HUES64 (cell line): ENCODE data around the gene ANKRD61. TPM values are rescaled to one million over a fixed set of nuclear protein-coding genes. Genes with fewer than 3 reads are reported as not detected.
"Not testable (repeated sequence)": the region's sequence is repeated elsewhere in the genome, so short reads cannot be mapped to it uniquely, and the experiment has no call there.

Source experiments
- H3K27ac ChIP-seq: 2 replicates; pipeline ENCODE4 v1.7.0; 2013; ENCODE audit warnings: low read depth, low read length, inconsistent platforms
- H3K27me3 ChIP-seq: 2 replicates; pipeline ENCODE4 v1.6.1; 2013; ENCODE audit warnings: mild to moderate bottlenecking, low read length; ENCODE audit not compliant: insufficient read depth
- H3K36me3 ChIP-seq: 2 replicates; pipeline ENCODE4 v1.6.1; 2013; ENCODE audit warnings: mild to moderate bottlenecking, low read length; ENCODE audit not compliant: insufficient read depth
- H3K4me1 ChIP-seq: 2 replicates; pipeline ENCODE4 v1.6.1; 2013; ENCODE audit warnings: mild to moderate bottlenecking, low read length, moderate library complexity; ENCODE audit not compliant: insufficient read depth
- H3K4me3 ChIP-seq: 2 replicates; pipeline ENCODE4 v1.5.1; 2013; ENCODE audit warnings: mild to moderate bottlenecking, low read length, moderate library complexity
- H3K9ac ChIP-seq: 2 replicates; pipeline ENCODE4 v1.6.1; 2013; ENCODE audit warnings: mild to moderate bottlenecking, low read depth, low read length
- H3K9me3 ChIP-seq: 2 replicates; pipeline ENCODE4 v1.6.1; 2013; ENCODE audit warnings: low read depth, low read length; ENCODE audit not compliant: insufficient read depth
- WGBS: fragments of 150-250, 120-280 bp; methylation state at CpG from one replicate; pipeline ENCODE4 v1.1.7; 2013; ENCODE audit warnings: missing lambda C conversion rate; 5-methylcytosine and 5-hydroxymethylcytosine counted together
- polyA plus RNA-seq, 2 experiments: library from polyadenylated mRNA; stranded (reverse); fragments of 50-300 nt; gene quantifications; one replicate each; pipeline ENCODE4 v1.2.3, GENCODE V29; 2013

Gene ANKRD61
- polyA plus RNA-seq (2013, experiment 1 of 2): 0.15 TPM
- polyA plus RNA-seq (2013, experiment 2 of 2): 0.25 TPM

- Histone ChIP-seq H3K36me3 (peaks cover 85% of the 10 kb centered on the region), H3K4me3 (no peak within 1 kb of the TSS), H3K27ac (no peak within 1 kb of the TSS), H3K9me3 (no peaks in the 10 kb centered on the region), H3K9ac (no peak within 1 kb of the TSS), H3K4me1 (no peaks in the 10 kb centered on the region), H3K27me3 (no peaks in the 10 kb centered on the region)
- 95% methylated on average over 2 of the region's 2 CpGs for WGBS
Observed at GRCh38 chr7:6030988-6031387, at the start of gene ANKRD61. TSS of gene ANKRD61 (plus strand) at chr7:6031376. CDS start at chr7:6031376, 0 bp downstream.

GRCh38 chr7:5987061-5987460 lies 44.1 kb upstream of the ANKRD61 start:
- H3K4me3 ChIP-seq, H3K9me3 ChIP-seq, H3K9ac ChIP-seq, H3K27ac ChIP-seq, H3K4me1 ChIP-seq, H3K27me3 ChIP-seq: not testable (repeated sequence)
- WGBS: 94% methylated on average over 15 of the region's 15 CpGs
- peaks cover 47% of the 10 kb centered on the region for H3K36me3 ChIP-seq

- Histone ChIP-seq H3K4me1 (no peaks in the 10 kb centered on the region), H3K9ac (no peak overlapping the region), H3K9me3 (no peaks in the 10 kb centered on the region), H3K36me3 (peaks cover 72% of the 10 kb centered on the region), H3K4me3 (no peak overlapping the region), H3K27me3 (no peaks in the 10 kb centered on the region), H3K27ac (no peak overlapping the region)
- 80% methylated on average over 9 of the region's 10 CpGs for WGBS
Observed at GRCh38 chr7:5997210-5997808, 33.9 kb upstream of the ANKRD61 start.

- WGBS: 83% methylated on average over 4 of the region's 4 CpGs
- H3K27ac ChIP-seq: no peak overlapping the region
- H3K36me3 ChIP-seq: peaks cover 38% of the 10 kb centered on the region
- H3K9ac ChIP-seq: no peak overlapping the region
- no peaks in the 10 kb centered on the region for H3K9me3 ChIP-seq
- no peaks in the 10 kb centered on the region for H3K27me3 ChIP-seq
- no peaks in the 10 kb centered on the region for H3K4me1 ChIP-seq
- H3K4me3 ChIP-seq: no peak overlapping the region
Observed at GRCh38 chr7:6007386-6007785, 23.8 kb upstream of the ANKRD61 start.

GRCh38 chr7:6007835-6008590 lies 23.2 kb upstream of the ANKRD61 start:
- H3K4me1 ChIP-seq, H3K9me3 ChIP-seq, H3K27ac ChIP-seq, H3K27me3 ChIP-seq: not testable (repeated sequence)
- H3K4me3 ChIP-seq: peak overlapping the region; percentile 85
- peaks cover 39% of the 10 kb centered on the region for H3K36me3 ChIP-seq
- 61% methylated on average over 23 of the region's 27 CpGs for WGBS
- H3K9ac ChIP-seq: peak overlapping the region; percentile 93

GRCh38 chr7:6008668-6009611 lies 22.2 kb upstream of the ANKRD61 start, which contains the start of the genes AIMP2 and PMS2:
TSS of gene AIMP2 (plus strand) at chr7:6009272. CDS start at chr7:6009364, 92 bp downstream.
TSS of gene PMS2 (minus strand) at chr7:6009049. CDS start at chr7:6009019, 30 bp downstream.
- H3K9ac ChIP-seq: peak within 1 kb of the TSS; percentile 98
- H3K4me3 ChIP-seq: peak within 1 kb of the TSS; percentile 85
- H3K36me3 ChIP-seq: peaks cover 38% of the 10 kb centered on the region
- no peaks in the 10 kb centered on the region for H3K4me1 ChIP-seq
- H3K9me3 ChIP-seq: no peaks in the 10 kb centered on the region
- H3K27ac ChIP-seq: peak within 1 kb of the TSS; percentile 99
- no peaks in the 10 kb centered on the region for H3K27me3 ChIP-seq
- WGBS: under 1% methylated on average over 84 of the region's 84 CpGs

GRCh38 chr7:6010370-6010769 lies 20.8 kb upstream of the ANKRD61 start:
- Histone ChIP-seq H3K36me3 (peaks cover 40% of the 10 kb centered on the region), H3K4me3 (peak overlapping the region; percentile 85), H3K9ac (peak overlapping the region; percentile 98; the same call in 1 of the 2 replicates)
- H3K4me1 ChIP-seq, H3K27me3 ChIP-seq, H3K9me3 ChIP-seq, H3K27ac ChIP-seq: not testable (repeated sequence)
- WGBS: 95% methylated on average over 8 of the region's 8 CpGs

GRCh38 chr7:6011541-6011940 lies 19.6 kb upstream of the ANKRD61 start:
- Histone ChIP-seq H3K36me3 (peaks cover 51% of the 10 kb centered on the region), H3K9ac (no peak overlapping the region), H3K27me3 (no peaks in the 10 kb centered on the region), H3K4me3 (no peak overlapping the region), H3K9me3 (no peaks in the 10 kb centered on the region), H3K4me1 (no peaks in the 10 kb centered on the region), H3K27ac (no peak overlapping the region)
- WGBS: 95% methylated on average over 2 of the region's 2 CpGs

GRCh38 chr7:6012355-6013104 lies 18.6 kb upstream of the ANKRD61 start:
- Histone ChIP-seq H3K27me3 (no peaks in the 10 kb centered on the region), H3K4me3 (no peak overlapping the region), H3K36me3 (peaks cover 61% of the 10 kb centered on the region), H3K27ac (no peak overlapping the region), H3K4me1 (no peaks in the 10 kb centered on the region), H3K9me3 (no peaks in the 10 kb centered on the region), H3K9ac (no peak overlapping the region)
- WGBS: 94% methylated on average over 14 of the region's 14 CpGs

GRCh38 chr7:6015917-6016652 lies 15.1 kb upstream of the ANKRD61 start:
- H3K27ac ChIP-seq: no peak overlapping the region
- no peaks in the 10 kb centered on the region for H3K4me1 ChIP-seq
- 96% methylated on average over 8 of the region's 8 CpGs for WGBS
- no peak overlapping the region for H3K9ac ChIP-seq
- no peaks in the 10 kb centered on the region for H3K9me3 ChIP-seq
- no peaks in the 10 kb centered on the region for H3K27me3 ChIP-seq
- H3K36me3 ChIP-seq: peaks cover 91% of the 10 kb centered on the region
- H3K4me3 ChIP-seq: no peak overlapping the region
